GM23248 (cell line): ENCODE measurements around the gene TEAD4. TPM values are rescaled to one million over a fixed set of nuclear protein-coding genes. Genes with fewer than 3 reads are reported as not detected.

Source experiments
- DNase-seq: peaks from one replicate; pipeline ENCODE4 v3.0.0-alpha.2; 2015
- H2AFZ ChIP-seq: fragments of 200-600 bp; sonication (generic); 2 replicates; pipeline ENCODE4 v1.6.1; 2016; ENCODE audit warnings: antibody characterized with exemption
- H3F3A ChIP-seq: fragments of 200-600 bp; sonication (generic); 2 replicates; pipeline ENCODE4 v1.6.1; 2016; ENCODE audit warnings: mild to moderate bottlenecking, antibody characterized with exemption, mixed run types; ENCODE audit not compliant: insufficient read depth
- H3K27ac ChIP-seq: fragments of 200-600 bp; sonication (generic); 2 replicates; pipeline ENCODE4 v1.5.1; 2016; ENCODE audit warnings: mild to moderate bottlenecking
- H3K27me3 ChIP-seq: fragments of 200-600 bp; sonication (generic); replicated peaks from 2 replicates; pipeline ENCODE4 v1.6.1; 2016; ENCODE audit warnings: mild to moderate bottlenecking; ENCODE audit not compliant: insufficient read depth
- H3K36me3 ChIP-seq: fragments of 200-600 bp; sonication (generic); 2 replicates; pipeline ENCODE4 v1.6.1; 2016; ENCODE audit warnings: low read depth, mild to moderate bottlenecking
- H3K4me1 ChIP-seq: fragments of 200-600 bp; sonication (generic); 2 replicates; pipeline ENCODE4 v1.6.1; 2016; ENCODE audit warnings: mild to moderate bottlenecking; ENCODE audit not compliant: insufficient read depth
- H3K4me2 ChIP-seq: fragments of 200-600 bp; sonication (generic); one replicate; pipeline ENCODE4 v1.6.1; 2016; ENCODE audit warnings: mild to moderate bottlenecking; ENCODE audit not compliant: unreplicated experiment
- H3K4me3 ChIP-seq: fragments of 200-600 bp; sonication (generic); 2 replicates; pipeline ENCODE4 v1.5.1; 2016; ENCODE audit warnings: mild to moderate bottlenecking
- H3K79me2 ChIP-seq: fragments of 200-600 bp; sonication (generic); 2 replicates; pipeline ENCODE4 v1.6.1; 2016; ENCODE audit warnings: mild to moderate bottlenecking; ENCODE audit not compliant: insufficient read depth
- H3K9ac ChIP-seq: fragments of 200-600 bp; sonication (generic); 2 replicates; pipeline ENCODE4 v1.6.1; 2016; ENCODE audit warnings: mild to moderate bottlenecking
- H3K9me2 ChIP-seq: fragments of 200-600 bp; sonication (generic); 2 replicates; pipeline ENCODE4 v1.6.1; 2016; ENCODE audit warnings: mixed run types, mild to moderate bottlenecking, moderate library complexity; ENCODE audit not compliant: insufficient read depth
- H3K9me3 ChIP-seq: fragments of 200-600 bp; sonication (generic); one replicate; pipeline ENCODE4 v1.6.1; 2017; ENCODE audit warnings: low read depth
- H4K20me1 ChIP-seq: fragments of 200-600 bp; sonication (generic); 2 replicates; pipeline ENCODE4 v1.6.0; 2016; ENCODE audit not compliant: insufficient read depth
- EZH2 ChIP-seq: fragments of 200-600 bp; sonication (generic); IDR thresholded peaks from 2 replicates; pipeline ENCODE4 v1.6.1; 2018; ENCODE audit warnings: antibody characterized with exemption, mild to moderate bottlenecking; ENCODE audit not compliant: insufficient read depth, poor library complexity, severe bottlenecking
- EZH2phosphoT487 ChIP-seq: fragments of 200-600 bp; sonication (generic); IDR thresholded peaks from 2 replicates; pipeline ENCODE4 v1.6.1; 2018; ENCODE audit warnings: antibody characterized with exemption, moderate library complexity, mild to moderate bottlenecking, low read depth; ENCODE audit not compliant: insufficient read depth
- WGBS, 2 experiments: methylation state at CpG; one replicate each; pipeline ENCODE4 v1.1.6; 2015 to 2017; ENCODE audit warnings: low lambda C conversion rate in 2 of 2, low coverage in 1 of 2; ENCODE audit errors: missing lambda C conversion rate in 2 of 2; 5-methylcytosine and 5-hydroxymethylcytosine counted together
- in situ Hi-C: fragments of 300-500 bp; cut with MboI; formaldehyde crosslinking; loops from 2 replicates; pipeline ENCODE4 v1.15.0; 2020
- polyA plus RNA-seq: library from polyadenylated mRNA; unstranded; fragments of >200 nt; fragmentation: Nextera tagmentation; extraction: Ambion mirVana; gene quantifications from 2 replicates; pipeline ENCODE4 v1.2.1, GENCODE V29; 2016
- total RNA-seq: library from RNA; depleted of rRNA; stranded (reverse); fragments of >200 nt; shearing (Covaris generic); gene quantifications from 2 replicates; pipeline ENCODE4 v1.2.3, GENCODE V29; 2014

TEAD4 gene
- total and polyA plus RNA-seq, 2 experiments from 2014 or later, result 13.6 to 13.8 TPM

GRCh38 chr12:2998789-2999264 is 39.6 kb downstream of the TEAD4 start:
- peak; percentile 96 for DNase-seq
- Histone ChIP-seq H3K4me2 (peak overlapping the region; percentile 38), H3K79me2 (no peaks in the 10 kb centered on the region), H3K9me3 (no peaks in the 10 kb centered on the region), H3K4me1 (peaks cover 14% of the 10 kb centered on the region), H3K27ac (peak overlapping the region; percentile 55), H3K4me3 (no peak overlapping the region), H2AFZ (no peak overlapping the region), H3K36me3 (no peaks in the 10 kb centered on the region), H3K27me3 (no peaks in the 10 kb centered on the region), H3F3A (peaks cover 8% of the 10 kb centered on the region; the same call in 1 of the 2 replicates), H3K9me2 (no peaks in the 10 kb centered on the region), H3K9ac (peak overlapping the region; percentile 49; the same call in 1 of the 2 replicates), H4K20me1 (no peaks in the 10 kb centered on the region)
- in situ Hi-C loops, result no loop called here
- WGBS, 2 experiments, result 22 to 24% methylated on average over 11 to 12 of the region's 12 CpGs
- TF ChIP-seq EZH2phosphoT487, result no peak
- TF ChIP-seq EZH2, result no peak

GRCh38 chr12:2999265-2999841 is 40.2 kb downstream of the TEAD4 start:
- H3K4me1 ChIP-seq, result peaks cover 14% of the 10 kb centered on the region
- no peaks in the 10 kb centered on the region for H3K27me3 ChIP-seq
- H3K4me2 ChIP-seq, result no peak overlapping the region
- H3K9me2 ChIP-seq, result no peaks in the 10 kb centered on the region
- peak; percentile 4 for DNase-seq
- peaks cover 8% of the 10 kb centered on the region; the same call in 1 of the 2 replicates for H3F3A ChIP-seq
- 80 to 81% methylated on average over 22 to 23 of the region's 23 CpGs for WGBS, 2 experiments
- H3K27ac ChIP-seq, result no peak overlapping the region
- 0 out of 2 replicates have a peak overlapping the region, but pooled peaks have one; percentile 42 for H3K9ac ChIP-seq
- no peaks in the 10 kb centered on the region for H4K20me1 ChIP-seq
- no peak overlapping the region for H3K4me3 ChIP-seq
- no peaks in the 10 kb centered on the region for H3K9me3 ChIP-seq
- no peaks in the 10 kb centered on the region for H3K79me2 ChIP-seq
- no peak overlapping the region for H2AFZ ChIP-seq
- TF ChIP-seq EZH2, result no peak
- TF ChIP-seq EZH2phosphoT487, result no peak
- in situ Hi-C loops, result no loop called here
- H3K36me3 ChIP-seq, result no peaks in the 10 kb centered on the region

- H4K20me1 ChIP-seq, result no peaks in the 10 kb centered on the region
- no peak overlapping the region for H3K4me3 ChIP-seq
- H3K4me2 ChIP-seq, result no peak overlapping the region
- DNase-seq, result peak; percentile 8
- H3K9me3 ChIP-seq, result no peaks in the 10 kb centered on the region
- H3K4me1 ChIP-seq, result peaks cover 14% of the 10 kb centered on the region
- 54 to 57% methylated on average over 13 of the region's 13 CpGs for WGBS, 2 experiments
- H2AFZ ChIP-seq, result no peak overlapping the region
- H3K27ac ChIP-seq, result no peak overlapping the region
- in situ Hi-C loops, result no loop called here
- H3K79me2 ChIP-seq, result no peaks in the 10 kb centered on the region
- peaks cover 8% of the 10 kb centered on the region; the same call in 1 of the 2 replicates for H3F3A ChIP-seq
- no peak overlapping the region for H3K9ac ChIP-seq
- no peaks in the 10 kb centered on the region for H3K36me3 ChIP-seq
- TF ChIP-seq EZH2phosphoT487, result no peak
- no peak for TF ChIP-seq EZH2
- H3K9me2 ChIP-seq, result no peaks in the 10 kb centered on the region
- no peaks in the 10 kb centered on the region for H3K27me3 ChIP-seq
These were observed 41.5 kb downstream of the TEAD4 start for GRCh38 chr12:3000548-3001275.

GRCh38 chr12:3002646-3003045 is 43.4 kb downstream of the TEAD4 start:
- no peaks in the 10 kb centered on the region for H3K27me3 ChIP-seq
- H3K4me2 ChIP-seq, result no peak overlapping the region
- DNase-seq, result no peak
- peaks cover 14% of the 10 kb centered on the region for H3K4me1 ChIP-seq
- H3K9me2 ChIP-seq, result no peaks in the 10 kb centered on the region
- H3K79me2 ChIP-seq, result no peaks in the 10 kb centered on the region
- 97% methylated on average over 5 of the region's 5 CpGs for WGBS, 2 experiments
- no peak overlapping the region for H3K4me3 ChIP-seq
- in situ Hi-C loops, result no loop called here
- H2AFZ ChIP-seq, result no peak overlapping the region
- no peaks in the 10 kb centered on the region for H3K9me3 ChIP-seq
- H3K27ac ChIP-seq, result no peak overlapping the region
- no peaks in the 10 kb centered on the region for H3K36me3 ChIP-seq
- H3F3A ChIP-seq, result peaks cover 8% of the 10 kb centered on the region; the same call in 1 of the 2 replicates
- TF ChIP-seq EZH2 (no peak), EZH2phosphoT487 (no peak)
- H4K20me1 ChIP-seq, result no peaks in the 10 kb centered on the region
- no peak overlapping the region for H3K9ac ChIP-seq
